ENCODE results near the gene CLSTN2. TPM values are rescaled to one million over a fixed set of nuclear protein-coding genes. Genes with fewer than 3 reads are reported as not detected.

CLSTN2 gene
- total RNA-seq, 1 experiment from 2014 or later: not detected

GRCh38 chr3:140386357-140387100, 451.5 kb downstream of the CLSTN2 start:
- no TSS peak for BruUV-seq (replicated peaks)
- no peak for ATAC-seq
- intact Hi-C loops (cut with micrococcal nuclease): no loop called here

GRCh38 chr3:140387244-140387643, 452.3 kb downstream of the CLSTN2 start:
- Histone ChIP-seq H3K4me1 (ENCODE audit: insufficient read depth, low read length) (no peaks in the 10 kb centered on the region), H3K79me2 (ENCODE audit: low read length) (no peaks in the 10 kb centered on the region), H4K20me1 (ENCODE audit: low read length) (no peaks in the 10 kb centered on the region), H3K4me3 (ENCODE audit: low read length) (no peak overlapping the region), H3K9me3 (ENCODE audit: low read length) (no peaks in the 10 kb centered on the region), H3K36me3 (ENCODE audit: low read depth, low read length) (no peaks in the 10 kb centered on the region), H3K9me2 (replicated peaks; ENCODE audit: low read length) (no peaks in the 10 kb centered on the region), H3K9ac (ENCODE audit: low read length) (no peak overlapping the region), H3F3A (ENCODE audit: low read length, unreplicated experiment) (no peaks in the 10 kb centered on the region), H3K27me3 (ENCODE audit: low read length) (no peaks in the 10 kb centered on the region), H3K27ac (ENCODE audit: low read length) (no peak overlapping the region), H3K4me2 (ENCODE audit: low read length) (no peak overlapping the region), H2AFZ (ENCODE audit: low read length) (no peak overlapping the region)
- ATAC-seq (no peak), DNase-seq (no peak)
- ChIA-PET POLR2A (ENCODE audit: unreplicated experiment) (no interaction called here), CTCF (no interaction called here)
- no TSS peak for BruUV-seq (replicated peaks)
- TF ChIP-seq EZH2 (IDR thresholded peaks at IDR 0.05; ENCODE audit: low read length, unreplicated experiment): no peak
- no peak for TF ChIP-seq EZH2phosphoT487 (IDR thresholded peaks at IDR 0.05; ENCODE audit: borderline replicate concordance, low read length)
- TF ChIP-seq, protein P1, sequence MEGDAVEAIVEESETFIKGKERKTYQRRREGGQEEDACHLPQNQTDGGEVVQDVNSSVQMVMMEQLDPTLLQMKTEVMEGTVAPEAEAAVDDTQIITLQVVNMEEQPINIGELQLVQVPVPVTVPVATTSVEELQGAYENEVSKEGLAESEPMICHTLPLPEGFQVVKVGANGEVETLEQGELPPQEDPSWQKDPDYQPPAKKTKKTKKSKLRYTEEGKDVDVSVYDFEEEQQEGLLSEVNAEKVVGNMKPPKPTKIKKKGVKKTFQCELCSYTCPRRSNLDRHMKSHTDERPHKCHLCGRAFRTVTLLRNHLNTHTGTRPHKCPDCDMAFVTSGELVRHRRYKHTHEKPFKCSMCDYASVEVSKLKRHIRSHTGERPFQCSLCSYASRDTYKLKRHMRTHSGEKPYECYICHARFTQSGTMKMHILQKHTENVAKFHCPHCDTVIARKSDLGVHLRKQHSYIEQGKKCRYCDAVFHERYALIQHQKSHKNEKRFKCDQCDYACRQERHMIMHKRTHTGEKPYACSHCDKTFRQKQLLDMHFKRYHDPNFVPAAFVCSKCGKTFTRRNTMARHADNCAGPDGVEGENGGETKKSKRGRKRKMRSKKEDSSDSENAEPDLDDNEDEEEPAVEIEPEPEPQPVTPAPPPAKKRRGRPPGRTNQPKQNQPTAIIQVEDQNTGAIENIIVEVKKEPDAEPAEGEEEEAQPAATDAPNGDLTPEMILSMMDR (conservative IDR thresholded peaks at IDR 0.05; ENCODE audit: low read depth, low read length): no peak
- intact Hi-C loops (cut with micrococcal nuclease): no loop called here

More at GRCh38 chr3:140386357-140387100, 451.5 kb downstream of the CLSTN2 start:
- no peak for DNase-seq
- Histone ChIP-seq H3K27me3 (ENCODE audit: low read length) (no peaks in the 10 kb centered on the region), H3K9me2 (replicated peaks; ENCODE audit: low read length) (no peaks in the 10 kb centered on the region), H3K79me2 (ENCODE audit: low read length) (no peaks in the 10 kb centered on the region), H4K20me1 (ENCODE audit: low read length) (no peaks in the 10 kb centered on the region), H3K4me1 (ENCODE audit: insufficient read depth, low read length) (no peaks in the 10 kb centered on the region), H3K9me3 (ENCODE audit: low read length) (no peaks in the 10 kb centered on the region), H3K36me3 (ENCODE audit: low read depth, low read length) (no peaks in the 10 kb centered on the region), H3F3A (ENCODE audit: low read length, unreplicated experiment) (no peaks in the 10 kb centered on the region), H3K4me3 (ENCODE audit: low read length) (no peak overlapping the region), H3K27ac (ENCODE audit: low read length) (no peak overlapping the region), H3K9ac (ENCODE audit: low read length) (no peak overlapping the region), H2AFZ (ENCODE audit: low read length) (no peak overlapping the region), H3K4me2 (ENCODE audit: low read length) (no peak overlapping the region)
- no peak for TF ChIP-seq EZH2 (IDR thresholded peaks at IDR 0.05; ENCODE audit: low read length, unreplicated experiment)
- TF ChIP-seq, protein P1 (conservative IDR thresholded peaks at IDR 0.05; ENCODE audit: low read depth, low read length): no peak
- CTCF ChIA-PET: no interaction called here
- POLR2A ChIA-PET (ENCODE audit: unreplicated experiment): no interaction called here

DNA sequence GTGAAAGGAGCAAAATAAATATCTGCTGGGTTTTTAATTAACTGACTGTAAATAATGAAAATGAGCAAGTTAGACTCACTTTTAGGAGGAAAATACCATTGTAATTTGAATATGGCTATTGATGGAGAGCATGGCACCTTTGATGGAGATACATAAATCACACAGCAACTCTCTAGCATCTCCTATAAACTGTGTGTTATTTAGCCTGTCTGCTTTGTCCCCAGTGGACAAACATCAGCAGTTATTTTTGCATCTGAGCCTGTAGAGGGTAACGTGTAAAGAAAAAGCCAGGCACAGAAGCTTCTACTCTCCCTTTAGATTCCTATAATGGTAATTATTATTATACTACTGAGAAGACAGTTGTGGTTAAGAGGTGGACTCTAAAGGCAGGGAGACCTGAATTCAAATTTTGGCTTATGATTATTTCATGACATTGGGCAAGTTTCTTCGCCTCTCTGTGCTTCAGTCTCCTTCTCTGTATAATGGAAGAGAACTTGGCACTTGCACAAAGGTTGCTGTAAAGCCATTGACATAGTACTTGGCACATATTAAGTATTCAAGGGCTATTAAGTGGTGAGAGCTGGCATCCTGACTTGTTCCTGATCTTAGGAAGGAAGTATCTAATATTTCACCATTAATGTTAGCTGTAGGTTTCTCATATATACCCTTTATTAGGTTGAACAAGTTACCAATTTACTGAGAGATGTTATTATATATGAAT, 453.4 kb downstream of the CLSTN2 start:
- ChIA-PET CTCF (no interaction called here), POLR2A (ENCODE audit: unreplicated experiment) (no interaction called here)
- no TSS peak for BruUV-seq (replicated peaks)
- Histone ChIP-seq H3K9ac (ENCODE audit: low read length) (no peak overlapping the region), H3K79me2 (ENCODE audit: low read length) (no peaks in the 10 kb centered on the region), H3F3A (ENCODE audit: low read length, unreplicated experiment) (no peaks in the 10 kb centered on the region), H4K20me1 (ENCODE audit: low read length) (no peaks in the 10 kb centered on the region), H3K27me3 (ENCODE audit: low read length) (no peaks in the 10 kb centered on the region), H3K4me1 (ENCODE audit: insufficient read depth, low read length) (no peaks in the 10 kb centered on the region), H3K4me3 (ENCODE audit: low read length) (no peak overlapping the region), H3K27ac (ENCODE audit: low read length) (no peak overlapping the region), H3K9me2 (replicated peaks; ENCODE audit: low read length) (no peaks in the 10 kb centered on the region), H2AFZ (ENCODE audit: low read length) (no peak overlapping the region), H3K4me2 (ENCODE audit: low read length) (no peak overlapping the region), H3K36me3 (ENCODE audit: low read depth, low read length) (no peaks in the 10 kb centered on the region), H3K9me3 (ENCODE audit: low read length) (no peaks in the 10 kb centered on the region)
- DNase-seq (no peak), ATAC-seq (no peak)
- intact Hi-C loops (cut with micrococcal nuclease): no loop called here
- TF ChIP-seq EZH2 (IDR thresholded peaks at IDR 0.05; ENCODE audit: low read length, unreplicated experiment): no peak
- TF ChIP-seq EZH2phosphoT487 (IDR thresholded peaks at IDR 0.05; ENCODE audit: borderline replicate concordance, low read length): no peak
- TF ChIP-seq, protein P1 (conservative IDR thresholded peaks at IDR 0.05; ENCODE audit: low read depth, low read length): no peak

All from PC-3 (cell line).